DND-41 (cell line): Measurements from ENCODE around the gene SOX4.
A peak's percentile ranks its signal among the peaks of the same experiment; 100 is the strongest.

ENCODE experiments used
- ATAC-seq: fragments of 200-7000 bp; cut with Tn5 transposase; 3 replicates; pipeline ENCODE4 v1.9.1; 2021; ENCODE audit warnings: low read depth; ENCODE audit not compliant: insufficient read depth
- DNase-seq: peaks from one replicate; pipeline ENCODE4 v3.0.0-alpha.2; 2020
- H2AFZ ChIP-seq: 2 replicates; pipeline ENCODE4 v1.6.0; 2012; ENCODE audit warnings: low read depth, low read length
- H3K27ac ChIP-seq: 2 replicates; pipeline ENCODE4 v1.5.1; 2012; ENCODE audit warnings: low read length, inconsistent platforms
- H3K27me3 ChIP-seq: fragments of 200-600 bp; sonication (generic); 2 replicates; pipeline ENCODE4 v1.6.0; 2012; ENCODE audit warnings: low read length, mild to moderate bottlenecking, inconsistent platforms; ENCODE audit not compliant: insufficient read depth, poor library complexity
- H3K36me3 ChIP-seq: 2 replicates; pipeline ENCODE4 v1.5.1; 2012; ENCODE audit warnings: low read length, inconsistent platforms; ENCODE audit not compliant: insufficient read depth
- H3K4me1 ChIP-seq: 2 replicates; pipeline ENCODE4 v1.5.1; 2012; ENCODE audit warnings: mild to moderate bottlenecking, low read length; ENCODE audit not compliant: insufficient read depth
- H3K4me2 ChIP-seq: 2 replicates; pipeline ENCODE4 v1.6.0; 2012; ENCODE audit warnings: mild to moderate bottlenecking, moderate library complexity, low read length, inconsistent platforms; ENCODE audit not compliant: insufficient read depth
- H3K4me3 ChIP-seq, 2 experiments: fragments of 200-600 bp in 1 of 2; shearing (Covaris generic) in 1 of 2; 2 replicates each; pipeline ENCODE4 v1.5.1; 2012 to 2016; ENCODE audit warnings: inconsistent platforms in 2 of 2, low read length in 2 of 2, mild to moderate bottlenecking in 2 of 2, low read depth in 1 of 2, moderate library complexity in 1 of 2
- H3K79me2 ChIP-seq: 2 replicates; pipeline ENCODE4 v1.6.0; 2012; ENCODE audit warnings: low read length, inconsistent platforms; ENCODE audit not compliant: insufficient read depth
- H3K9ac ChIP-seq: 2 replicates; pipeline ENCODE4 v1.6.0; 2012; ENCODE audit warnings: low read depth, mild to moderate bottlenecking, inconsistent platforms, low read length, moderate library complexity
- H3K9me3 ChIP-seq: 2 replicates; pipeline ENCODE4 v1.5.1; 2012; ENCODE audit warnings: low read length, moderate library complexity, mild to moderate bottlenecking, inconsistent platforms; ENCODE audit not compliant: insufficient read depth, severe bottlenecking
- H4K20me1 ChIP-seq: 2 replicates; pipeline ENCODE4 v1.6.0; 2012; ENCODE audit warnings: low read length; ENCODE audit not compliant: insufficient read depth
- CTCF ChIP-seq: IDR thresholded peaks from 2 replicates; pipeline ENCODE4 v1.5.1; 2012; ENCODE audit warnings: borderline replicate concordance, low read length, moderate library complexity, mild to moderate bottlenecking; ENCODE audit not compliant: poor library complexity, severe bottlenecking; ENCODE audit errors: extremely low read depth
- EZH2 ChIP-seq: IDR thresholded peaks from 3 replicates; pipeline ENCODE4 v1.6.1; 2012; ENCODE audit warnings: borderline replicate concordance, low read depth, mild to moderate bottlenecking, moderate library complexity, low read length, inconsistent platforms; ENCODE audit not compliant: severe bottlenecking

SOX4 gene

DNA sequence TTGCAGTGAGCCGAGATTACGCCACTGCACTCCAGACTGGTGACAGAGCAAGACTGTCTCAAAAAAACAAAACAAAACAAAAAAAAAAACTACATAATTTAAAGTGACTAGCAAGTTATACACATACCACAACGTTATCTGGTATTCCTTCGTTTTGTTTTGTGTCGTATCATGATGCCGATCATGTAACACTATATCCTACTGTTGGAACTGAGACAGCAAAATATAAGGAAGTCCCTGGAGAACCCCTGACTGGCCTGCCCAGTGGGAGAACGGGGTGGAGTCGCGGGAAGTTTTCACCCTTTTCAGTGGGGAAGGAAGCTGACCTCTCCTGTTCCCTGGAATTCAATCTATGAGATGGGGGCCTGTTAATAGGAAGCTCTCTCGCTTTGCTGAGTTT, 15.1 kb downstream of the SOX4 start:
- Histone ChIP-seq H3K4me3 (no peak overlapping the region), H3K4me1 (peaks cover 29% of the 10 kb centered on the region), H3K79me2 (peaks cover 8% of the 10 kb centered on the region), H3K36me3 (no peaks in the 10 kb centered on the region), H3K9me3 (no peaks in the 10 kb centered on the region), H3K27ac (peak overlapping the region; percentile 32; the same call in 1 of the 2 replicates), H4K20me1 (no peaks in the 10 kb centered on the region), H3K27me3 (no peaks in the 10 kb centered on the region), H3K9ac (no peak overlapping the region), H2AFZ (no peak overlapping the region), H3K4me2 (no peak overlapping the region)
- TF ChIP-seq CTCF, result no peak
- no peak for TF ChIP-seq EZH2
- ATAC-seq (no peak), DNase-seq (no peak)

- Histone ChIP-seq H3K79me2 (peaks cover 6% of the 10 kb centered on the region), H4K20me1 (no peaks in the 10 kb centered on the region), H3K4me2 (no peak overlapping the region), H3K4me1 (peaks cover 19% of the 10 kb centered on the region), H3K27ac (peak overlapping the region; percentile 9; the same call in 1 of the 2 replicates), H3K36me3 (no peaks in the 10 kb centered on the region), H2AFZ (no peak overlapping the region), H3K4me3 (no peak overlapping the region), H3K9me3 (no peaks in the 10 kb centered on the region), H3K9ac (no peak overlapping the region), H3K27me3 (no peaks in the 10 kb centered on the region)
- ATAC-seq (peak; percentile 16; the same call in 2 of the 3 replicates), DNase-seq (peak; percentile 24)
- no peak for TF ChIP-seq EZH2
- TF ChIP-seq CTCF, result no peak
Observed at GRCh38 chr6:21609881-21610329, 16.4 kb downstream of the SOX4 start.

DNA sequence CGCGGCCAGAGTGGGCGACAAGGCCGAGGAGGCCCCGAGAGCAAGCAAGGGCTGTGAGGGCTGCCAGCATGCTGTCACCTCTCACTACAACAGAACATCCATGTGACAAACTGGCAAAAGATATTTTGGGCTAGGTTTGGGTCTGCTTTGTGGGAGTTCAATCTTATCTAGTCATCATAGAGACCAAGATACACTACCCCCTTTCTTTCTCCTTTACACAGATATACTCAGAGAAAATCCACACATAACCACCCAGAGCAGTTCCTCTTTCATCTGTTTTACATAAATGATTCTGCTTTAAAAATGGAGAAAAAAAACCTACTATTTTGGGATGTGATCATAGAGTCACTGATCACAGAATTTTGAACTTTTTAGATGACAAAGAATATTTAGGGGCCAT, 16.8 kb downstream of the SOX4 start:
- no peak overlapping the region for H3K4me2 ChIP-seq
- peaks cover 2% of the 10 kb centered on the region for H3K79me2 ChIP-seq
- H3K4me3 ChIP-seq, result no peak overlapping the region
- DNase-seq, result no peak
- TF ChIP-seq EZH2 (no peak), CTCF (no peak)
- no peak overlapping the region for H3K9ac ChIP-seq
- no peaks in the 10 kb centered on the region for H4K20me1 ChIP-seq
- H3K9me3 ChIP-seq, result no peaks in the 10 kb centered on the region
- peaks cover 19% of the 10 kb centered on the region for H3K4me1 ChIP-seq
- no peaks in the 10 kb centered on the region for H3K27me3 ChIP-seq
- H3K27ac ChIP-seq, result peak overlapping the region; percentile 5; the same call in 1 of the 2 replicates
- H2AFZ ChIP-seq, result no peak overlapping the region
- H3K36me3 ChIP-seq, result no peaks in the 10 kb centered on the region
- ATAC-seq, result peak; percentile 18; the same call in 1 of the 3 replicates
